CD4-positive, alpha-beta T cell treated with Interleukin-17A for 1 hour (primary cell): ENCODE data around the gene KAZN.

Experiments used
- DNase-seq: peaks from one replicate; pipeline ENCODE4 v3.0.0-alpha.2; 2020

KAZN gene

GRCh38 chr1:15048437-15048980 is 450.0 kb downstream of the KAZN start:
- DNase-seq: no peak

DNA sequence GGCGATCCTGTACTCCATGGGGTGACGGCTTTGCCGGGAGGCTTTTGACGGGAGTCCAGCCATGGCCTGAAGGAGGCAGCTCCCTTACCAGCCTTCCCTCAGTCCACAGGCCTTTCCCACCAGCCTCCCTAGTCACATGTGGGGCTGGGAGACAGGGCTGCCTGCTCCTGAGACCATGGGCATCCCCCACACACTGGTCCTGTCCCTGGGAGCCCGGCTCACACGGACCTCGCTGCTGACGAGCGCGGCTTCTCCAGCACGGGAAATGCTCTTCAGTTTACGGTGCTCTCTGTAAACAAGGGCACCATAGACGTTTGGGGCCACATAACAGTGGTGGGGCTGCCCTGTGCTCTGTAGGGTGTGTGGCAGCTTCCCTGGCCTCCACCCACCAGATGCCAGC is 450.6 kb downstream of the KAZN start:
- DNase-seq: no peak

DNA sequence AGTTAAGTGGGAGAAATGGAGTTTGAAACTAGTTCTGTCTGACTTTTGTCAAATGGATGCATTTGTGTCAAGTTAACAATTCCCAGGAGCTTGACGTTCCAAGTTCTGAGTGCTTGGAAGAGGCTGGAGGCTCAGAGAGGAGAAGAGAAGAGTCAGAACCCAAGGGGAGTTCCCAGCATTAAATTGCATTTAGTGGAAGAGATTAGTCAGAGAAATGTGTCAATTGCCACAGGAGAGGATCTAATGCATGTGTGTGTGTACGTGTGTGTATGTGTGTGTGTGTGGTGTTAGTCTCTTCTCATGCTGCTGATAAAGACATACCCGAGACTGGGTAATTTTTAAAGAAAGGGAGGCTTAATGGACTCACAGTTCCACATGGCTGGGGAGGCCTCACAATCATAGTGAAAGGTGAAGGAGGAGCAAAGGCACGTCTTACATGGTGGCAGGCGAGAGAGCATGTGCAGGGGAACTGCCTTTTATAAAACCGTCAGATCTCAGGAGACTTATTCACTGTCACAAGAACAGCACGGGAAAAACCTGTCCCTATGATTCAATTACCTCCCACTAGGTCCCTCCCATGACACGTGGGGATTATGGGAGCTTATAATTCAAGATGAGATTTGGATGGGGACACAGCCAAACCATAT is 453.5 kb downstream of the KAZN start:
- DNase-seq: no peak

DNA sequence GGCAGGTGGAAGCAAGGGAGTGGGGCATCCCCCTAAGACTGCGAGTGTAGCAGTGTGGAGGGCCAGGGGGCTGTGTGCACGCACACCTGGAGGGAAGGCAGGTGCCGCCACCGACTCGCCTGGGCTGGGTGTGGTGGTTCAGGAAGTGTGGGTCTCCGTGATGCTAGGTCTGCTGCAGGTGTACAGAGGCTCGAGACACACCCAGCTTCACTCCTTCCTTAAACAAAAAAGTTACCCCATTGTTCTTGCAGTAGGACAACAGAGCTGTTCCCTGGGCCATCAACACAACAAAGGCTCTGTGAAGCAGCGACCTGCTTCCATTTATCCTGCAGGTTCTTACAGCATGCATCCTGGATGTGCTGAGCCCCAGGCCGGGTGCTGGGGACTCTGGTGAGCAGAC is 454.7 kb downstream of the KAZN start:
- no peak for DNase-seq

- no peak for DNase-seq
Observed at GRCh38 chr1:15055736-15056415, 457.4 kb downstream of the KAZN start.

GRCh38 chr1:15056515-15057285 is 458.2 kb downstream of the KAZN start:
- DNase-seq: no peak

- DNase-seq: no peak
Observed at GRCh38 chr1:15057834-15058233, 459.3 kb downstream of the KAZN start.

GRCh38 chr1:15058261-15058660 is 459.8 kb downstream of the KAZN start:
- no peak for DNase-seq

DNA sequence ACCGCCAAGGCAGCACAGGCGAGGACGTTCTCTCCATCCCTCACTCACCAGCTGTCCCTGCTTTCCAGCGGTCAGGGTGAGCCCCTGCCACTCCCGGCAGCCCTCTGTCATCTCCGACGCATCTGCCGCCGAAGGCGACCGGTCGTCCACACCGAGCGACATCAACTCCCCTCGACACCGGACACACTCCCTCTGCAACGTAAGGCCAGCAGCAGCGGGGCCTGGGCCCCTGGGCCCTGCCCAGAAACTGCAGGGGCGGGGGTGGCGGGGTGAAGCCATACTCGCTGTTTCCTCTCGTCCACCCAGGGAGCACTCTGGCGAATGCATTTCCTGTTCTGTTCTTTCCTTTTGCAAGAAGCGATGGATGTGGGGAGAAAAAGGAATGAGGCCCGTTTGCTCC is 461.6 kb downstream of the KAZN start:
- no peak for DNase-seq

DNA sequence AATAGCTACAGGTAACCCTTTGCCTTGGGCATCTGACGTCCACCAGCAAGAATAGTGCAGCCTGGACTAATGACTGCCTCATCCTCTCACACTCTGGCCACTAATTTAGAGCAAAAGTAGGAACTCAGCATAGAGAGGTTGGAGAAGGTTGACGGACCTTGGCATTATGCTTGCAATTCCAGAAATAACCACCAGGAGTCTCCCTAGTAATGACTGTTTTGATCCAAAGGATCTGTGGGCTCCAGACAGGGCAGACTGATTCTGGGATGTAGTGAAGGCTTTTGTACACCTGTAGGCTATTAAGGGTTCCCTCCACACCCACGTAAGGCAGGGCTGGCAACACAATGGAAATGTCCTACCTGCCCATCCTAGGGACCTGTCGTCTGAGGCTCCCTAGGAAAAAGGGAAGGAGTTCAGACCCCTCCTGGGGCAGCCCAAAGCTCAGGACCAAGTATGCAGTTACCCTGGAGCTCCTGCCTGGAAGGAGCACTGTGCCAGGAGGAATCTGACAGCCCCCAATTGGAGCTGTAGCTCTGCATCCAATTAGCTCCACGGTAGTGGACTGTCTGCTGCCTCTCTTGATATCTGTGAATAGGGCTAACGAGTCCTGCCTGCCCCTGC is 464.1 kb downstream of the KAZN start:
- no peak for DNase-seq

GRCh38 chr1:15063346-15063745 is 464.9 kb downstream of the KAZN start:
- no peak for DNase-seq

GRCh38 chr1:15063783-15064182 is 465.3 kb downstream of the KAZN start:
- no peak for DNase-seq

DNA sequence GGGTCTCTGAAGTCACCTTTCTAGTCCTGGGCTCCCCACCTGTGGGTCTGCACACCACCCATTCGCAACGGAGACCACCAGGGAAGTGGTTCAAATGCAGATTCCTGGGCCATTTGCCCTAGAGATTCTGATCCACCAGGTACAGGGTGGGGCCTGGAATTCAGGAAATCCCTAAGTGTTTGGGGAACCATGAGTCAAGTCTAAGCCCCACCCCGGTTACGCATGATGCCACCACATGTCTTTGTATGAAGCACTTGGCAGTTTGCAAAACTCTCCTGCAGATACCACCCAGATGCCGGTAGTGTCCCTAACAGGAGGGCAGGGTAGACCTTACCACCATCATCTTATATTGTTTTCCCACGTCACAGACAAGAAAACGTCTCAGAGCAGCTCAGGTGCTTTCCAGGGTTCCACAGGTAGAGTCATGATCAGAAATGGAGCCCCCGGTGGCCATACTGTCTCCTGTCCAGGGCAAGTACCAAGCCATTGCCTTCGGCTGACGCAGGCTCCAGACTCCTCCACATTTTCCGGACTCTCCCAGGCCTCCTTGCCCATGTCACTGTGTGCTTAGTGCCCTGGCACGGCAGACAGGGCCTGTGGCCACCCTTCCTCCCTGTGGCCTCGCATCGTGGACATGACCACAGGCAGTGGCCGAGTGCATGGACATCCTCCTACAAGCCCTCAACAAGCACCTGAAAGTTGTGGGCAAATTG is 465.9 kb downstream of the KAZN start:
- DNase-seq: no peak

DNA sequence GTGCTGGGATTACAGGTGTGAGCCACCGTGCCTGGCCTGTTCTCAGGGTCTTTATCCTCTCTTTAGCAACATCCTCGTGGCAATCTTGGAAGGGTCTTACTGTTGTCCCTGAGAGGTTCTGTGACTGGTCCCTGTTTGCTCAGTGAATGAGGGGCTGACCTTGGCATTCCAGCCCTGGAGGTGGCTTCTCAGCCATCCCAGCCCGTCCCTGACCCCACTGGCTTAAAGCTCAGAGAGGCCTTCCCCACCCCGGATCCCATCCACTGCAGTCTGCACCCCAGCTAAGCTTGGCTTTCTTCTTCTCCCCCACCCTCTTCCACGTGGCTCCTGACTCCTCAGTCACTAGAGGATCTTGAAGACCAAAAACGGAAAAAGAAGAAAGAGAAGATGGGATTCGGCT is 466.8 kb downstream of the KAZN start:
- no peak for DNase-seq

DNA sequence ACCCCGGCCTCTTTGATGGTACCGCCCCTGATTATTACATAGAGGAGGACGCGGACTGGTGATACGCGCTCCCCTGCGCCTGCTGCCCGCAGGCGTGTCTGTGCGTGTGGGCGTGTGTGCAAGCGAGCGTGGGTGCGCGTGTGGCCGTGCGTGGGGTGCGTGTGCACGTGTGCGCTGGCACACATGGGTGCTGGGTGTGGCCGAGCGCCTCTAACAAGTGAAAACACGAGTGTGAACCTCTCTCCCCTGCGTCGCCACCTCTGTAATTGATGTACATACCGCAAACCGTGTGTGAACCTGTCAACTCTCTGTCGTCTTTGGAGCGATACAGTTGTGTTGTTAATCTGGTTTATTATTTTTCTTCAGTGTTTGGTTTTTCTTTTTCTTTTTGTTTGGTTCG is 467.3 kb downstream of the KAZN start:
- DNase-seq: peak; percentile 16

DNA sequence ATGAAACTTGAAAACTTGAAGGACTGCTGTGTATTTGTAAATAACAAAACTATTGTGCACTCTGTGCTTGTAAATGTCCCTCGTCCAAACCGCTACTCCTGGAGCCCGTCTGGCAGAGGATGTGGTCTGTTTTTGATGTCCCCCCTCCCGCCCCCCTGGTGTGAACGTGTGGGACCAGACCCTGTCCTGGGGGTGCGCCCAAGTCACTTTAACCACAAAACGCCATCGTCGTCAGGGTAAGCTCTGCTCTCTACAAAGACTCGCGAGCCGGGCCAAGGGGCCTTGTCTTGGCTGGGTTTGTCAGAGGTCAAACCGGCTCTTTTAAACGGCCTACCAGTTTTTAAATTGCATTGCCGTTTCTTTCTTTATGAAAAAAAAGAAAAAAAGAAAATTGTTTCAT is 467.7 kb downstream of the KAZN start:
- peak; percentile 23 for DNase-seq

- DNase-seq: no peak
Observed at GRCh38 chr1:15067148-15067547, 468.7 kb downstream of the KAZN start.

GRCh38 chr1:15068152-15068551 is 469.7 kb downstream of the KAZN start:
- no peak for DNase-seq

- no peak for DNase-seq
Observed at GRCh38 chr1:15068997-15069396, 470.5 kb downstream of the KAZN start.

GRCh38 chr1:15070145-15070748 is 471.8 kb downstream of the KAZN start:
- DNase-seq: no peak

GRCh38 chr1:15071936-15072335 is 473.5 kb downstream of the KAZN start:
- no peak for DNase-seq

DNA sequence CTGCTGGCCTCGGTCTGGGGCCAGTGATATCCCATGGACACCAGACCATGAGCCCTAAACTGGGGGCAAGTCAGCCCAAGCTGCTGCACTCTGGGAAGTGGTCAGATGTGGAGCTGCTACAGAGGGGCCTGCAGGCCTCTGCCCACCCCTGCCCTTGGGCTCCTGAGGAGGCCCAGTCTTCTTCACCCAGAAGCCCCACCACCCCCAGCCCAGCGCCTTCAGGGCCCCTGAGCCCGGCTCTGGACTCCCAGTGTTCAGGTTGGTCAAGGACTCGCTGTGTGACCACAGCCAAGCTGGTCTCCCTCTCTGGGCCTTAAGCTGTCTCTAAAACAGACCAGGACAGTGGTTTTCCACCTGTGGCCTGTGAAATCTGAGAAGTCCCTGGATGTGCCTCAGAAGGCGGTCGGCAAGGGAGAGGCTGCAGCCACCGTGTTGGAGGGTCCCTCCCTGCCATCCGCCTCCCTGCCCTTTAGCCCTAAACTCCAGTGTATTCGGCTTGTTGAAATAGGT is 475.4 kb downstream of the KAZN start:
- DNase-seq: no peak
